Peyer's patch (tissue), 4 donors: Measurements from ENCODE around the gene GNMT.

Experiments
- CTCF ChIP-seq, 6 experiments: fragments of 450-650 bp in 4 of 6; fragments of 200-600 bp in 2 of 6; sonication (generic) in 1 of 6; IDR thresholded peaks; one replicate each; pipeline ENCODE4 v1.5.1; 2017 to 2019; ENCODE audit warnings: antibody characterized with exemption in 6 of 6, mild to moderate bottlenecking in 3 of 6, moderate library complexity in 1 of 6
- POLR2A ChIP-seq, 2 donors: fragments of 450-650 bp; IDR thresholded peaks; one replicate each; pipeline ENCODE4 v1.5.1; 2017; ENCODE audit warnings: antibody characterized with exemption in 2 of 2, mild to moderate bottlenecking in 2 of 2, moderate library complexity in 2 of 2

- no peak for TF ChIP-seq POLR2A (IDR thresholded peaks at IDR 0.05)
- TF ChIP-seq CTCF (IDR thresholded peaks at IDR 0.05), result no peak
Measured at GRCh38 chr6:42962502-42963178, 2.1 kb downstream of the GNMT start.
